ENCODE results near the gene ISY1.
A peak's percentile ranks its signal among the peaks of the same experiment; 100 is the strongest.
"Not testable (repeated sequence)": the region's sequence is repeated elsewhere in the genome, so short reads cannot be mapped to it uniquely, and the experiment has no call there.

The ISY1 gene

DNA sequence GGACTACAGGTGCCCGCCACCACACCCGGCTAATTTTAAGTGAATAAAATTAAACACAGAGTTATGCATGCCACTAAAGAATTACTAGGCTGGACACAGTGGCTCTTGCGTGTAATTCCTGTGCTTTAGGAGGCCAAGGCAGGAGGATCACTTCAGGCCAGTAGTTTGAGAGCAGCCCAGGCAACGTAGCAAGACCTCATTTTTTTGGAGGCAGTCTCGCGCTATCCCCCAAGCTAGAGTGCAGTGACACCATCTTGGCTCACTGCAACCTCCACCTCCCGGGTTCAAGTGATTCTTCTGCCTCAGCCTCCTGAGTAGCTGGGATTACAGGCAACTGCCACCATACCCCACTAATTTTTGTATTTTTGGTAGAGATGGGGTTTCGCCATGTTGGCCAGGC lies 4.7 kb upstream of the ISY1 start:
- DNase-seq: not testable (repeated sequence)

DNA sequence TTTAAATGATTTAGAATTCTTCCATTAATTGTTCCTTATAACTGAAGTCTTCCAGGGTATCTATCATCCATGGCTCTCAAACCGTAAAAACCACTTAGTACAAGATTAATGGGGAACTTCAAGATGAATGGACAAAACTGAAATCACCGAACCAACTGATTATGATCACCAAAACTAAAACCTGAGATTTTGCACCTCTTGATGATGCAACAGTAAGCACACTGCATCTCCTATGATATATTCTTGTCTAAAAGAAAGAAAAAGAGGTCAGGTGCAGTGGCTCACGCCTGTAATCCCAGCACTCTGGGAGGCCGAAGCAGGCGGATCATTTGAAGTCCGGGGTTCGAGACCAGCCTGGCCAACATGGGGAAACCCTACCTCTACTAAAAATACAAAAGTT lies 3.6 kb upstream of the ISY1 start:
- DNase-seq: no peak

DNA sequence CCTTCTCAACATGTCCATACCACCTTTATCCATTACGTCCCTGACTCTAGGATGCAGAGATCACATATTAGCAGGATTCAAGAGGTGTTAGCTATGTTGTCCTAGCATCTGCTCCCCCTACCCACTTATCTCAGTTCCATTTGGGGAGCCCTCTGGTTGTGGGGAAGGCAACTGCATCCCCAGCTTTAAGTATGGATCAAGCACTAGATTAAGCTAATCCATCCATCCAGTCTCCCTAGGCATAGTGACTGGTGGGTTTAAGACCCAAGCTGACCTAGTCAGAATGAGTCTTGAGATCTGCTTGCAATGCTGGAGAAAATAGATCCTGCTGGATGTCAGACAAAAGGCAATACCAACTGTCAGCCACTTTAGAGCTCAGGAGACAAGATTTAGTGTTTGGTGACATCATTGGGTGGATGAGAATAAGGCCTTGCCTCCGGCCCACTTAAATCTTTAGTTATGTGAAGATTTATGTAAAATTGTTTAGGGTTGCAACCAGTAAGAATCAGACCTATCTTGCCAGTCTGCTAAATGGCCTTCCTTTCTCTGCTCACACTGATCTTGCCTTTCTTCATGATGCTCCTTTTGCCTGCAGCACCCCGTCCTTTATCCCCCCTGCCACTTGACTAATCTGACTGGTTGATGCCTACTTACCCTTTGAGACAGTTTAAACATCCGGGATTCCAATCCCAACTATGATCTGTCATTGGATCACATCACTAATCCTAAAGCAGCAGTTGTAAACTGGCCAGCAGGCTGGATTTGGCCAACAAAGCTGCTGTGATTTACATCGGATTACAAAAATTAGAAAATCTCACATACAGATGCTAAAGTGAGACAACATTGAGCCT lies 2.1 kb upstream of the ISY1 start:
- no peak for DNase-seq

DNA sequence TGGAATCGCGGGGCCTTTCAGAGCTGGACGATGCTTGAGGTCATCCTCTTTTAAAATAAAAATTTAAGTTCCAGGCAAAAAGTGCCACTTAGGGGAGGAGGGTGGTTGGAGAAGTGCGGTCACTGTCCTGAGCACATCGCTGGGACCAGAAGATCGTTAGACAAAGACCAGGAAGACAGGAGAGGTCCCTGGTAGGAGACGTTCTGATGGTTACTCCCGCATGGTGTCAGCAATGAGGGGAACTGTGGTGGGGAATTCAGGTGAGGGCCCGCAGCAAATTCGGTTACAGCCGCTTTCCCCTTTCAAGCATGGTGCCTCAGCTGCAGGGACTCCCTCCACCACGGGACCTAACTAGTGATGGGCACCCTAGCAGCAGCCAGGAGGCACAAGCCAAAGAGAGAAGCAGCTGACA lies 1.0 kb upstream of the ISY1 start:
- DNase-seq: no peak

DNA sequence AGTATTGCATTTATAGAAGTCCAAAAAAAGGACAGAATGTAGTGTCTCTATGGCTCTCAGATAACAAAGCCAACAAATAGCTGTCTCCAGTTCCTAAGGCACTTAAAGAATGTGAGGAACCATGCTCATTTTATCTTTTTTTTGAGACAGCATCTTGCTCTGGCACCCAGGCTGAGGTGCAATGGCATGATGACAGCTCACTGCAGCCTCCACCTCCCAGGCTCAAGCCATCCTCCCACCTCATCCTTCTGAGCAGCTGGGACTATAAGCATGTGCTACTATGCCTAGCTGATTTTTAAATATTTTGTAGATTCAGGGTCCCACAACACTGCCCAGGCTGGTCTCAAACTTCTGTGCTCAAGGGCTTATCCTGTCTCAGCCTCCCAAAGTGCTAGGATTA lies 16.1 kb downstream of the ISY1 start:
- DNase-seq: no peak

DNA sequence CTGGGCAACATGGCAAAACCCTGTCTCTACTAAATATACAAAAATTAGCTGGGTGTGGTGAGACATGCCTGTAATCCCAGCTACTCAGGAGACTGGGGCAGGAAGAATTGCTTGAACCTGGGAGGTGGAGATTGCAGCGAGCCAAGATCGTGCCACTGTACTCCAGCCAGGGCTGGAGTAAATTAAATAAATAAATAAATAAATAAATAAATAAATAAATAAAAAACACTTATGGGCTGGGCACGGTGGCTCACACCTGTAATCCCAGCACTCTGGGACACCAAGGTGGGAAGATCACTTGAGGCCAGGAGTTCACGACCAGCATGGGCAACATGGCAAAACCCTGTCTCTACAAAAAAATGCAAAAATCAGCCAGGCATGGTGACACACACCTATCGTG lies 19.9 kb downstream of the ISY1 start:
- not testable (repeated sequence) for DNase-seq

DNA sequence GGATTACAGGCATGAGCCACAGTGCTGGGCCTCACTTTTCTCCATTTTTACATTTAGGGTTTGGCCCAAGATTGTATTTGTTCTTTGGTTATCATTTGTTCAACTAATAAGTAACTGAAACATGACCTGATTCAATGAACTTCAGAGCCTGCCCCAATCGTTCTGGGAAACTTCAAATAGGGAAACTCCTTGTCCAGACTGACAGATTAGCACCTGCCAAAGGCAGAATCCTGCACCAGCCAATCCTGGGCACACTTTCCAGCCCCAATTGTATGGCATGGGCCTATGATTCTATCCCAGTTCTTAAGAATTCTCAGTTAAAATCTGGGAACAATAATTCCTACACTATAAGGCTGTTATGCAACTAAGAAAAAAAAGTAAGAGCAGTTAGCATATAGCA lies 21.0 kb downstream of the ISY1 start:
- DNase-seq: no peak

DNA sequence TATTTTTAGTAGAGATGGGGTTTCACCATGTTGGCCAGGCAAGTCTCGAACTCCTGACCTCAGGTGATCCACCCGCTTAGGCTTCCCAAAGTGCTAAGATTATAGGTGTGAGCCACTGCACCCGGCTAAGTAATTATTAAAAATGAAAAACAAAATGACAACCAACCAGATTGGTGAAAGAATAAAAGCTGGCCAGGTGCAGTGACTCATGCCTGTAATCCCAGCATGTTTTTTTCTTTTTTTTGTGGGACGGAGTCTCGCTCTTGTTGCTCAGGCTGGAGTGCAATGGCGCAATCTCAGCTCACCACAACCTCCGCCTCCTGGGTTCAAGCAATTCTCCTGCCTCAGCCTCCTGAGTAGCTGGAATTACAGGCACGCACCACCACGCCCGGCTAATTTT lies 24.6 kb downstream of the ISY1 start:
- DNase-seq: not testable (repeated sequence)

DNA sequence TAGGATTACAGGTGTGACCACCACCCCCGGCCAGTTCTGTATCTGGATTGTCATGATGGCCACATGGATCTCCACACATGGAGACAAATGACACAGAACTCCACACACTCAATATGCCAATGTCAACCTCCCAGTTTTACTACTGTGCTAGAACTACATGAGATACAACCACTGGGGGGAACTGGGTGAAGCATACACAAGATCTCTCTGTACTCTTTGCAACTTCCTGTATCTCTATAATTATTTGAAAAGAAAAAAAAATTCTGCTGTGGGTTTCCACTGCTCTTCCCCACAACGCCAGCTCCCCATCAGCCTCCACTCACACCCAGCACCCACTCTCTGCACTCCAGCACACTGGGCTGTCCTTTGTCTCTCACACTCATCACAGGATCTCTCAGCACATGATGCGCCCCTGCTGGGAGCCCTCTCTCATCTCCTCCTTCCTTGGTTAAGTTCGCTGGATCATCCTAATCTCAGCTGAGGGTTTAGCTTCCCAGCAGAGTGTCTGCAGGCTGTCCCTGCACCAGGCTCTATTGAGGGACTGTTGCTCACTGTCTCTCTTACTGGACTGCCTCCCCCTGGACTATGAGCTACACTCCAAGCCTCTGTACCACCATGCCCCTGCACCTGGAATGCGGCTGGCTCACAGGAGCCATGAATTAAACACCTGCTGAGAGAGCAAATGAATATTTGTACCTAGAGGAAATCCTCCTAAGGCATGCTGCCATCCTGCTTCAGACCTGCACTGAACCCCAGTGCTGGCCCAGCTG lies 28.6 kb downstream of the ISY1 start:
- DNase-seq: no peak

DNA sequence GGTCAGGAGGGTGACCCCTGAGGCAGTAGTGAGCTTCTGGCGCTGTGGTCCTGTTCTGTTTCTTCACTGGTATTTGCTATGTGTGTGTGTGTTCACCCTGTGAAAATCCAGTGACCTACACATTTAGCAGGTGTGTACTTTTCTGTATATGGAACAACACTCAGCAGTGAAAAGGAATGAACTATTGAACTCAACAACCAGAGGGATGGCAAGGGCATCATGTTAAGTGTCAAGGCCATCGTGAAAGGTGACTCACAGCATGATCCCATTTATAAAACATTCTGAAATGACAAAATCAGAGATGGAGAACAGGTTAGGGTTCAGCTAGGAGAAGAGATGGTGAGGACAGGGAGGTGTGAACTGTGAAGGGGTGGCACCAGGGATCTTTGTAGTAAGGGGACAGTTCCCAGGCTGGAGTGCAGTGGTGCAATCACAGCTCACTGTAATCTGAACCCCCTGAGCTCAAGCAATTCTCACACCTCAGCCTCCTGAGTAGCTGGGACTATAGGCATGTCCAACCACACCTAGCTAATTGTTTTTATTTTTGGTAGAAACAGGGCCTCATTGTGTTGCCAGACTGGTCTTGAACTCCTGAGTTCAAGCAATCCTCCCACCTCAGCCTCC lies 29.3 kb downstream of the ISY1 start:
- no peak for DNase-seq

DNA sequence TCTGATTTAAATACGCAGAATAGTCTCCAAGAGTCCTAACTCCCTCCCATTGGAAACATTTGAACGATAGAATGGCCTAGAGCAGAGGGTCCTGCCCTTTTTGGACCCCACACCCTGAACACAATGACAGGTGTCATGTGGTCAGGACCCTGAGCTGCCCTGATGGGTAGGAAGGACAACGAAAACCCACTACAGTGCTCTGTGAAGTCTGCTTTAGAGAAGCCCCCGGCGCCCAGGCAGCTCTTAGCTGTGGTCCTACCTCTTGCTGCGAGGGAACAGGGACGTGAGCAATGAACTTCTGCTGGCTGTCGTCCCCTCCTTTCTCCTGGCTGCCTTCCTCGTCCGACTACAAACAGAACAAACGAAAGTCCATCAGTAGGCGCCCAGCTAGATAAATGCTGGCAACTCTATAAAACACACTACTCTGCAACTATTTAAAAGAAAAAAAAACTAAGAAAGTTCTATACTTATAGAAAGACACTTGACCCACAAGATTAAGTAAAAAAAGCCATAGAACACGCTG lies 30.5 kb downstream of the ISY1 start:
- DNase-seq: no peak

DNA sequence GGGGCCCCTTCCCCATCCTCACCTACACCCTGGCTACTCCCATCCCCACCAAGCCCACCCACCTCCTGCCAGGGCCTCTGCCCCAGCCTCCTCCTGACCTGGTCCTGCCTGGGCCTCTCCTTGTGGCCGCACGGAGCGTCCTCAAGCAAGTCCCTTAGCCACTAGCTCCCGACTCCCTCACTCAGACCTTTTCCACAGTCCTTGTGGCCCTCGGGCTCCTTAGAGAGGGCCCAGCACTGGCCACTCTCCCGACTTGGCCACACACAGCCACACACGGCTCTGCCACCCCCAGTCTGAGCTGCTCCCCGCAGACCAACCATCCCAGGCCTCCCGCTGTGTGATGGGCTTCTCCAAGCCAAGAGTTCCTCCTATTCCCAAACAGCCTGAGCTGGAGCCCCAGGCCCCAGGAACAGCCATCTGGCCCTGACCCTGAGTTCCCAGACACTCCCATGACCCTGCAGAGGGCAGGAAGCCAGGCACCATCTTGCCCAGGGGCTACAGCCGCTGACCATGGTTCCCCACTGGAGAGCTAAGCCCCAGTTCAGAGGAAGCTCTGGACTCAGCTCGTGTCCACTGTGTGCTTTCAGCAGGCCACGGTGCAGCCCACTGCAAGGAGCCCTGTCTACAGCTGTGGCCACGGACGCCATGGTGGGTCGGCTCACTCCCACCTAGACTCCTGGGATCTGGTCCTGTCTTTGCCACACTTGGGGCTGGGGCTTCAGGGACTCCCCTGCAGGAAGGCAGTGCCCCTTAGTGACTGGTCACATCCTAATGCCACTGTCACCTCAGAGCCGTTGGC lies 32.3 kb downstream of the ISY1 start:
- no peak for DNase-seq

DNA sequence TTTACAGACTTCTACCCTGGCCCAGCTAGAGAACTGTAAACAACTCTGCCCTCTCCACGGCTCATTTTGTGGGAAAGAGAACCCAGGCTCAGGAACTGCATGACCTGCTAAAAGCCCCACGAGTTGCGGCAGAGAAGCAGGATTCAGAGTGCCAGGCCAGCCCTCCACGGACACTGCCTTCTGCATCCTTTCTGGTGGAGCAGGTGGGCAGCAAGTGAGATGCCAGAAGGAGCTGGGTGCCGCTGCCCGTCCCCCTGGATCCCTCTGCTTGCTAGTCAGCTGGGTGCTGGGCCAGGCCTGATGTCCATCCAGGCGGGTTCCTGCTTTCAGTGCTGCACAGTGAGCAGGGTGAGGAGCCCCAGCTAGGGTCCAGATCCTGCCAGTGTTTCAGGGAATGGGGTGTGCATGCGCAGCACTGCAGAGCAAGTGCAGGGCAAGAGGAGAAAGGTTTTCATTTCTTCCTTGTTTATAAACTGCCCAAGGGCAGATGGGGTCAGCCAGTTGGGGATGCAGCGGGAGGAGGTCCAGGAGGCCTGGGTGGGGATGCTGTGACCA lies 34.1 kb downstream of the ISY1 start:
- DNase-seq: no peak

DNA sequence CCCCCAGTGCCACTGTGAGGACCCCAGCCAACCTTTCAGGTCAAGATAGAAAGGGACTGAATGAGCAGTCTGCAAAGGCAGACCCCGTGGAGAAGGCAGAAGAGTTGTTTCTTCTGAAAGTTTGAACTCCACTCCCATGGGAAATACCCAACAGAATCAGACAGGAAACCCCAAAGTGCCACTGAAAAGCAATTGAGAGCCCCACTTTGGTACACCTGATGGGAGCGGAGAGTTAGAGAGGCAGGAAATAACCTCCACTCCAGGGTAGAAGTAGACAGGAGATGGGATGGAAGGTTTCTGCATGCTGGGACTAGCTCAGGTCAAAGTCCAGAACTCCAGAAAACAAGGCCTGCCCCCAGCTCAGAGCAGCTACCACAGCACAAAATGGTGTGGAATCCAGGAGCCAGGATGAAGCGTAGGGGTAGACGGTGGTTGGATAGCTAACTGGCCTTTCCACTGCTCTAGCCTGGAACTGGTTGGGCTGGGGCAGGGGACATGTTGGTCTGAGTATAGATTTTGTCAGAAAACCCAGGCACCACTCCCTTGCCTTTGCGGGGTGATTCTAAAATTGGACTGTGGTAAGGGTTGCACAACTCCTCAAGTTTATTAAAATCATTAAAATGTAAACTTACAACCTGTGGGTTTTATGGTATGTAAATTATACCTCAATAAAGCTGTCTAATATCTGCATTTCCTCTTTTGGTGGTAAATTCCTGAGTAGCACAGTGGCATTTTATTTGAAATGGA lies 37.4 kb downstream of the ISY1 start:
- DNase-seq: no peak

DNA sequence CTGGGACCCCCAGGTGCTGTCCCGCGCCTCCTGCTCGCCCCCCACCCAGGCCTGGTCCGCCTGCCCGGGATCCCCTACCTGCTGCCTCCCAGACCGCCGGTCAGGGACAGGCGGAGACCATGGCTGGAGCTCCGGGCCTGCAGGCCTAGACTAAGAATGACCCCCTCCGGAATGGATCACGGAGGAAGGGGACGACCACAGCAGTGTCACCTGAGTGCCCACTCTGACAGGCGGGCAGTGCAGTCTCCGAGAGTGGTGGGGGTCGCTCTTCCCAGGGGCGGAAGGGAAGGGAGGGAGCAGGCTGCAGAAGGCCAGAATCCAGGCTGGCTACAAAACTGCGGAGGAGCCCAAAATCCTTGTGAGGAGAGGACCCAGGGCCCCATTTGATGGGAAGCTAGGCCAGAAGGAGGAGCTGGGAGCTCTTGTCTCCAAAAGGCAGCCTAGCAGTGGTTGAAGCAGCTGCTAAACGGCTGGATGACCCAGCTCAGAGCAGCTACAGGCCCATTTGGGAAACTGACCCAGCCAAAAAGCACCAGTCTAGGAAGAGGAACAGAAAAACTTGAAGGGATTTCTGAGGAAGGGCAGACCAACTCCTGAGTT lies 38.4 kb downstream of the ISY1 start:
- DNase-seq: no peak

DNA sequence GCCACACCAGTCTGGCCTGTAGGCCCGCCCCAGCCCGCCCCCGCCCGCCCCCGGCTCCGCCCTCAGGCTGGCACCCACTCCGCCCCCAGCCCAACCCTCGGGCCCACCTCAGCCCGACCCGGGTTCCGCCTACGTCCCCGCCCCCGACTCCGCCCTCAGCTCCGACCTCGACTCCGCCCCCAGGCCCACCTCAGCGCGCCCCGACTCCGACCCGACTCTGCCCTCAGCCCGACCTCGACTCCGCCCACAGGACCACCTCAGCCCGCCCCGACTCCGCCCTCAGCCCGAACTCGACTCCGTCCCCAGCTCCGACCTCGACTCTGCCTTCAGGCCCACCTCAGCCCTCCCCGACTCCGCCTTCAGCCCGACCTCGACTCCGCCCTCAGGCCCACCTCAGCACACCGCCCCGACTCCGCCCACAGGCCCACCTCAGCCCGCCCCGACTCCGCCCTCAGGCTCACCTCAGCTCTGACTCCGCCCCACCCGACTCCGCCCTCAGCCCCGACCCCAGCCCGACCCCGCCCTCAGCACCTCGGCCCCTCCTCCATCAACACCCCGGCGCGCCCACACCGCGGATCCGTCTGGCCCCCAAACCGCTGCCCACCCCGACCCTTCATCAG lies 39.0 kb downstream of the ISY1 start, which contains the start of gene RAB43:
TSS of gene RAB43 (minus strand) at position 13 of the 620 bp plus-strand sequence. CDS start 315 bp downstream, outside the sequence.
- peak; percentile 86 for DNase-seq

DNA sequence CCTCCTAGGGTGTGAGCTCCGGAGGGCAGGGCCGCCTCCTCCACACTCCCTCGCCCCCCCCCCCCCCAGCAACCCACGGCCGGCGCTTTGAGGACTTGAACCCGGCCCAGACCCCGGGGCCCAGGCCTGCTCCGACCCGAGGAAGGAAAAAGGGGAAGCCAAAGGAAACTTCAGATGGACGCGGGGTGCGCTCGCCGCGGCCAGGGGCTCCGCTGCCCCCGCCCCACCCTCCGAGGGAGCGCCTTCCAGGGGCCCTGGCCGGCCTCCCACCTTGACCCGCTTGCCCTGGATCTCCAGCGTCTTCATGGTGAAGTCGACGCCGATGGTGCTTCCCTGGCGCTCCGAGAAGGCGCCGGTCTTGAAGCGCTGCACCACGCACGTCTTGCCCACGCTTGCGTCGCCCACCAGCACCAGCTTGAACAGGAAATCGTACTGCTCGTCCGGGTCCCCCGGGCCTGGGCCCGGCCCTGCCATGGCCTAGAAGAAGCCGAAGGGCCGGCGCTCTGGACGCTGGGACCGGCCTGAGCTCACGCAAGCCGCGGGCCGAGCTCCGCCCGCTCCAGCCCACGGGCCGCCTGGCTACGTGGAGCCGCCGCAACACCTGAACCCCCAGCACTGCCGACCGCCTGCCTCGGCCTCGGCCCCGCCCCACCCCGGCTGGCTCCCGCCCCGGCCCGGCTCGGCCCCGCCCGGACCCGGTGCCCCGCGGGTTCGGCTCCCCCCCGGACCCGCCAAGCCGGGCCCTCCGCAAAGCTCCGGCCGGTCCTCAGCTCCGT lies 39.7 kb downstream of the ISY1 start:
- no peak for DNase-seq

DNA sequence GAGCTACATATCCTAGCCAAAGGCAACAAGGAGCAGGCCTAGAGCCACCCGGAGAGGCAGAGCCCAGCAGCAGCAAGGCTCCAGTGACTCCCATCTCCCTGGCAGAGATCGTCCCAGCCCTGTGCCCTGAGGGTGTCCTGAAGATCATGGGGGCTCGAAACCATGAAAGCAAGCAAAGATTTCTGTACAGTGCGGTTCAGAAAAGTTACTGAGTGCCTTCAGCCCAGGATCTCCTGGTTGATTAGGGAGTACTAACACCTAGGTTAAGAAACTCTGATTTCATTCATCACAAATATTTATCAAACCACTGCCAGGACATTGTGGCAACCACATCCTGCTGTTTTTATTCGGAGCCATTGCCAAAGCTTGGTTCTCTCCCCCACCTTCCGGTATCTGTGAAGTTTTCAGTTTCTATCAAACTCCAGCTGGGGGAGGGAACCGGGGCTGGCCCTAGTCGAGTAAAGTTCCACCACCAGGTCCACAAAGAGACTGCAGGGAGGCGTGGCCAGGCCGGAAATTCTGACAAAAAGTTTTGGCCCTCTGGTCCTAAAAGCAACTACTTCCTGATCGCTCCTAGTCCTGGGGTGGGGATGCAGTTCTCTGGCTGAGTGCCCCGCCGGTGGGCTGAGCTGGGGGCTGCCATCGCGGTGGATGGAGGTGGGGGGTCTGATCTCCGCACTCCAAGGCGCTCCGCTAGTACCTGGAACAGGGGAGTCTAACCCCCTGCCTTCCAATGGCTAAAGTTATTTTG lies 40.4 kb downstream of the ISY1 start:
- DNase-seq: peak; percentile 25

Measured in NCI-H1105 treated with DMSO at 0.1 percent for 48 hours (cell line).